HCT116 (cell line): ENCODE results near the gene RAPH1. TPM values are rescaled to one million over a fixed set of nuclear protein-coding genes. Genes with fewer than 3 reads are reported as not detected.

Experiments
- ATAC-seq: fragments of 200-7000 bp; cut with Tn5 transposase; 2 replicates; pipeline ENCODE4 v1.9.1; 2020; ENCODE audit warnings: mild to moderate bottlenecking, moderate library complexity
- BruUV-seq: library from RNA; stranded (reverse); fragments of 400-500 nt; replicated peaks from 2 replicates; lab custom pipeline; 2021; lab: Mats Ljungman, UMichigan
- CTCF ChIA-PET: fragments of 300-600 bp; sonication (Branson Sonifier 250); formaldehyde crosslinking; loops from one replicate; lab custom pipeline; 2021; ENCODE audit warnings: antibody characterized with exemption; lab: Charles Lee
- POLR2A ChIA-PET: fragments of 300-600, 350-600 bp; sonication (Branson Sonifier 250); formaldehyde crosslinking; loops from one replicate; lab custom pipeline; 2021; ENCODE audit warnings: antibody characterized with exemption; lab: Charles Lee
- RAD21 ChIA-PET, 2 experiments: fragments of 300-600 bp; sonication (Branson Sonifier 250); formaldehyde crosslinking; loops; one replicate each; lab custom pipeline; 2023; ENCODE audit warnings: low total read pairs in 2 of 2; ENCODE audit not compliant: uncharacterized antibody in 2 of 2, unreplicated experiment in 2 of 2, low non-redundant PET in 1 of 2; lab: Charles Lee
- DNase-seq: peaks from one replicate; pipeline ENCODE4 v3.0.0-alpha.2; 2010; ENCODE audit warnings: low read depth, low spot score
- H2AFZ ChIP-seq: fragments of 200-600 bp; shearing (Covaris generic), sonication (generic); 2 replicates; pipeline ENCODE4 v1.6.1; 2017; ENCODE audit warnings: low read depth, mixed run types, mixed read lengths, antibody characterized with exemption, low read length; ENCODE audit not compliant: poor library complexity, severe bottlenecking
- H3K27ac ChIP-seq: 2 replicates; pipeline ENCODE4 v1.5.1; 2012; ENCODE audit warnings: low read depth, low read length
- H3K27me3 ChIP-seq: fragments of 200-600 bp; sonication (generic); 2 replicates; pipeline ENCODE4 v1.6.1; 2016; ENCODE audit warnings: mixed run types, low read length, mixed read lengths; ENCODE audit not compliant: insufficient read depth
- H3K36me3 ChIP-seq, 2 experiments: fragments of 200-500 bp in 1 of 2; fragments of 200-600 bp in 1 of 2; sonication (Bioruptor generic) in 1 of 2; sonication (generic) in 1 of 2; 2 replicates each; pipeline versions ENCODE4 v1.5.1 to v1.6.1; 2014 to 2016; ENCODE audit warnings: low read length in 2 of 2, inconsistent platforms in 1 of 2, mixed read lengths in 1 of 2, mixed run types in 1 of 2; ENCODE audit not compliant: insufficient read depth in 2 of 2, control insufficient read depth in 1 of 2
- H3K4me1 ChIP-seq, 2 experiments: fragments of 200-600 bp in 1 of 2; sonication (generic) in 1 of 2; 2 replicates each; pipeline versions ENCODE4 v1.5.1 to v1.6.1; 2012 to 2017; ENCODE audit warnings: low read length in 2 of 2, inconsistent platforms in 1 of 2, mild to moderate bottlenecking in 1 of 2, mixed read lengths in 1 of 2, mixed run types in 1 of 2, moderate library complexity in 1 of 2; ENCODE audit not compliant: insufficient read depth in 2 of 2, control insufficient read depth in 1 of 2
- H3K4me2 ChIP-seq: fragments of 200-600 bp; sonication (generic); 2 replicates; pipeline ENCODE4 v1.6.1; 2017; ENCODE audit warnings: mixed run types, low read length, mixed read lengths
- H3K4me3 ChIP-seq, 2 experiments: fragments of 200-600 bp in 1 of 2; sonication (generic) in 1 of 2; replicated peaks in 1 of 2; 2 replicates each; pipeline ENCODE4 v1.5.1; 2011 to 2016; ENCODE audit warnings: low read length in 2 of 2, control low read depth in 1 of 2, low read depth in 1 of 2, mild to moderate bottlenecking in 1 of 2, mixed read lengths in 1 of 2, mixed run types in 1 of 2
- H3K79me2 ChIP-seq: fragments of 200-600 bp; sonication (generic); 2 replicates; pipeline ENCODE4 v1.6.1; 2017; ENCODE audit warnings: mild to moderate bottlenecking, mixed run types, low read length, moderate library complexity, mixed read lengths; ENCODE audit not compliant: insufficient read depth
- H3K9ac ChIP-seq: fragments of 200-600 bp; sonication (generic); 2 replicates; pipeline ENCODE4 v1.6.1; 2016; ENCODE audit warnings: low read length, mixed read lengths
- H3K9me2 ChIP-seq: fragments of 200-600 bp; sonication (generic), shearing (Covaris generic); 2 replicates; pipeline ENCODE4 v1.6.1; 2017; ENCODE audit warnings: mixed run types, mild to moderate bottlenecking, moderate library complexity; ENCODE audit not compliant: insufficient read depth
- H3K9me3 ChIP-seq, 2 experiments: fragments of 200-500 bp in 1 of 2; fragments of 200-600 bp in 1 of 2; sonication (Bioruptor generic) in 1 of 2; sonication (generic) in 1 of 2; 2 replicates each; pipeline ENCODE4 v1.6.1; 2014 to 2017; ENCODE audit warnings: low read length in 2 of 2, mixed read lengths in 2 of 2, inconsistent platforms in 1 of 2, low read depth in 1 of 2, mild to moderate bottlenecking in 1 of 2, mixed run types in 1 of 2, moderate library complexity in 1 of 2; ENCODE audit not compliant: control insufficient read depth in 1 of 2, insufficient read depth in 1 of 2
- H4K20me1 ChIP-seq: fragments of 200-600 bp; sonication (generic), shearing (Covaris generic); 2 replicates; pipeline ENCODE4 v1.6.1; 2017; ENCODE audit warnings: mixed run types, mild to moderate bottlenecking, moderate library complexity; ENCODE audit not compliant: insufficient read depth
- CBX3 ChIP-seq: IDR thresholded peaks from 2 replicates; pipeline ENCODE4 v1.6.1; 2012; ENCODE audit warnings: low read depth
- CEBPB ChIP-seq: IDR thresholded peaks from 2 replicates; pipeline ENCODE4 v1.6.1; 2012; ENCODE audit warnings: low read depth
- ELF1 ChIP-seq: IDR thresholded peaks from 2 replicates; pipeline ENCODE4 v1.6.1; 2012; ENCODE audit warnings: low read depth, borderline replicate concordance
- EZH2 ChIP-seq: fragments of 200-600 bp; sonication (generic); IDR thresholded peaks from 2 replicates; pipeline ENCODE4 v1.6.1; 2017; ENCODE audit warnings: antibody characterized with exemption, mixed run types
- JUND ChIP-seq: IDR thresholded peaks from 2 replicates; pipeline ENCODE4 v1.6.1; 2012
- POLR2A ChIP-seq: IDR thresholded peaks from 2 replicates; pipeline ENCODE4 v1.7.0; 2011; ENCODE audit warnings: borderline replicate concordance; ENCODE audit not compliant: insufficient read depth, insufficient read length; ENCODE audit errors: extremely low read depth
- RAD21 ChIP-seq: IDR thresholded peaks from 2 replicates; pipeline ENCODE4 v1.6.1; 2012; ENCODE audit warnings: low read depth, mild to moderate bottlenecking
- SP1 ChIP-seq: IDR thresholded peaks from 2 replicates; pipeline ENCODE4 v1.6.1; 2012; ENCODE audit warnings: low read depth
- SRF ChIP-seq: IDR thresholded peaks from 2 replicates; pipeline ENCODE4 v1.6.1; 2012; ENCODE audit warnings: low read depth
- TCF7L2 ChIP-seq: IDR thresholded peaks from 2 replicates; pipeline ENCODE4 v1.7.0; 2011; ENCODE audit warnings: borderline replicate concordance, inconsistent platforms; ENCODE audit not compliant: insufficient read depth, insufficient read length; ENCODE audit errors: extremely low read depth
- ZNF274 ChIP-seq: fragments of 200-500 bp; sonication (Bioruptor generic); IDR thresholded peaks from 2 replicates; pipeline ENCODE4 v1.6.1; 2014; ENCODE audit warnings: mild to moderate bottlenecking, low read depth, low read length, inconsistent platforms
- intact Hi-C: fragments of 100-400 bp; cut with micrococcal nuclease; formaldehyde crosslinking; loops from 2 replicates; pipeline ENCODE4 v1.10.0; 2022
- total RNA-seq: library from RNA; stranded (reverse); gene quantifications from one replicate; pipeline ENCODE4 v1.2.1, GENCODE V29; 2021; ENCODE audit not compliant: unreplicated experiment
- TF ChIP-seq, protein P1 (sequence below): IDR thresholded peaks from 2 replicates; pipeline ENCODE4 v1.6.1; 2012; ENCODE audit warnings: low read depth
- TF ChIP-seq, protein P2 (sequence below): IDR thresholded peaks from 2 replicates; pipeline ENCODE4 v1.6.1; 2011; ENCODE audit warnings: mild to moderate bottlenecking, low read length, moderate library complexity; ENCODE audit not compliant: insufficient replicate concordance; ENCODE audit errors: extremely low read depth
- TF ChIP-seq, protein P3 (sequence below): IDR thresholded peaks from 2 replicates; pipeline ENCODE4 v1.6.1; 2012

Gene RAPH1
- total RNA-seq, 1 experiment from 2014 or later, result 22.3 TPM

DNA sequence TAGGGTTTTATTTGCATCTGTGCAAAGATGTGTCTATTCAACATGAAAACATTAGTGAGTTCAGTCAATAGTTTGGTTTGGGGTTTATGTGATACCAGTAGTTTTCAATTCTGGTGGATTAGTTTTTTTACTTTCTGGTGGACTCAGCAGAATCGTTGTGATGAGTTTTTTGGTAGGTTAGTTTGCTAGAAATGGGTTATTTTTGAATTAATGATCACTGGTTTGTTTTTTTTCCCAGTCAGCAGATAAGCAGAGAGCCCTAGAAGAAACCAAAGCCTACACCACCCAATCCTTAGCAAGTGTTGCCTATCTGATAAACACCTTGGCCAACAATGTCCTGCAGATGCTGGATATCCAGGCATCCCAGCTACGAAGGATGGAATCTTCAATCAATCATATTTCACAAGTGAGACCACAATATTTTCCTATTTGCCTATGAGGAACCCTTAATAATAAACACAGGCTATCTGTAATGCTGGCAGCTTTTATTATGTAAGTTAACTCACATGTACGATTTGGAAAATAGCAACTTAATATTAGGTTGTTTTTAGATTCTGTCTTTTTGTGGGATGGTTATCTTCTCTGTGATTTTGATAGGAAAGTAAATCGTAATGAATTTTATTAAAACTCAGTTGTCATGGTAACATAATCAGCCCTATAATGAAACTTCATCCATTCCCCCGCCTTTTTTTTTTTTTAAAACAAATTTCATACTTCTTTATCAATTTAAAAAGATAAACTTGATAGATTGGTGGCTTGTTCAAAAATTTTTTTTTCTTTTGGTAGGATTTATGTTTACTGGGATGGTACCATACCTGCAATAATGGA, 168.2 kb downstream of the RAPH1 start:
- CTCF ChIA-PET, result no interaction called here
- Histone ChIP-seq H2AFZ (no peak overlapping the region), H3K4me2 (no peak overlapping the region)

More for the DNA sequence above, 168.2 kb downstream of the RAPH1 start:
- H3K9ac ChIP-seq, result no peak overlapping the region
- no peak overlapping the region for H3K4me3 ChIP-seq
- intact Hi-C loops, result no loop called here
- ATAC-seq, result no peak
- BruUV-seq, result no TSS peak
- no peaks in the 10 kb centered on the region for H3K9me2 ChIP-seq
- H3K27me3 ChIP-seq, result no peaks in the 10 kb centered on the region
- H4K20me1 ChIP-seq, result peaks cover 3% of the 10 kb centered on the region; the same call in 1 of the 2 replicates
- H3K27ac ChIP-seq, result no peak overlapping the region
- TF ChIP-seq EZH2 (no peak), RAD21 (no peak), SP1 (no peak), ELF1 (no peak), TCF7L2 (no peak), CBX3 (no peak), CEBPB (no peak), POLR2A (no peak), JUND (no peak), ZNF274 (no peak), SRF (no peak)
- TF ChIP-seq, protein P1, sequence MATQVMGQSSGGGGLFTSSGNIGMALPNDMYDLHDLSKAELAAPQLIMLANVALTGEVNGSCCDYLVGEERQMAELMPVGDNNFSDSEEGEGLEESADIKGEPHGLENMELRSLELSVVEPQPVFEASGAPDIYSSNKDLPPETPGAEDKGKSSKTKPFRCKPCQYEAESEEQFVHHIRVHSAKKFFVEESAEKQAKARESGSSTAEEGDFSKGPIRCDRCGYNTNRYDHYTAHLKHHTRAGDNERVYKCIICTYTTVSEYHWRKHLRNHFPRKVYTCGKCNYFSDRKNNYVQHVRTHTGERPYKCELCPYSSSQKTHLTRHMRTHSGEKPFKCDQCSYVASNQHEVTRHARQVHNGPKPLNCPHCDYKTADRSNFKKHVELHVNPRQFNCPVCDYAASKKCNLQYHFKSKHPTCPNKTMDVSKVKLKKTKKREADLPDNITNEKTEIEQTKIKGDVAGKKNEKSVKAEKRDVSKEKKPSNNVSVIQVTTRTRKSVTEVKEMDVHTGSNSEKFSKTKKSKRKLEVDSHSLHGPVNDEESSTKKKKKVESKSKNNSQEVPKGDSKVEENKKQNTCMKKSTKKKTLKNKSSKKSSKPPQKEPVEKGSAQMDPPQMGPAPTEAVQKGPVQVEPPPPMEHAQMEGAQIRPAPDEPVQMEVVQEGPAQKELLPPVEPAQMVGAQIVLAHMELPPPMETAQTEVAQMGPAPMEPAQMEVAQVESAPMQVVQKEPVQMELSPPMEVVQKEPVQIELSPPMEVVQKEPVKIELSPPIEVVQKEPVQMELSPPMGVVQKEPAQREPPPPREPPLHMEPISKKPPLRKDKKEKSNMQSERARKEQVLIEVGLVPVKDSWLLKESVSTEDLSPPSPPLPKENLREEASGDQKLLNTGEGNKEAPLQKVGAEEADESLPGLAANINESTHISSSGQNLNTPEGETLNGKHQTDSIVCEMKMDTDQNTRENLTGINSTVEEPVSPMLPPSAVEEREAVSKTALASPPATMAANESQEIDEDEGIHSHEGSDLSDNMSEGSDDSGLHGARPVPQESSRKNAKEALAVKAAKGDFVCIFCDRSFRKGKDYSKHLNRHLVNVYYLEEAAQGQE, result no peak
- TF ChIP-seq, protein P2, sequence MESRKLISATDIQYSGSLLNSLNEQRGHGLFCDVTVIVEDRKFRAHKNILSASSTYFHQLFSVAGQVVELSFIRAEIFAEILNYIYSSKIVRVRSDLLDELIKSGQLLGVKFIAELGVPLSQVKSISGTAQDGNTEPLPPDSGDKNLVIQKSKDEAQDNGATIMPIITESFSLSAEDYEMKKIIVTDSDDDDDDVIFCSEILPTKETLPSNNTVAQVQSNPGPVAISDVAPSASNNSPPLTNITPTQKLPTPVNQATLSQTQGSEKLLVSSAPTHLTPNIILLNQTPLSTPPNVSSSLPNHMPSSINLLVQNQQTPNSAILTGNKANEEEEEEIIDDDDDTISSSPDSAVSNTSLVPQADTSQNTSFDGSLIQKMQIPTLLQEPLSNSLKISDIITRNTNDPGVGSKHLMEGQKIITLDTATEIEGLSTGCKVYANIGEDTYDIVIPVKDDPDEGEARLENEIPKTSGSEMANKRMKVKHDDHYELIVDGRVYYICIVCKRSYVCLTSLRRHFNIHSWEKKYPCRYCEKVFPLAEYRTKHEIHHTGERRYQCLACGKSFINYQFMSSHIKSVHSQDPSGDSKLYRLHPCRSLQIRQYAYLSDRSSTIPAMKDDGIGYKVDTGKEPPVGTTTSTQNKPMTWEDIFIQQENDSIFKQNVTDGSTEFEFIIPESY, result no peak
- TF ChIP-seq, protein P3, sequence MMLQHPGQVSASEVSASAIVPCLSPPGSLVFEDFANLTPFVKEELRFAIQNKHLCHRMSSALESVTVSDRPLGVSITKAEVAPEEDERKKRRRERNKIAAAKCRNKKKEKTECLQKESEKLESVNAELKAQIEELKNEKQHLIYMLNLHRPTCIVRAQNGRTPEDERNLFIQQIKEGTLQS, result no peak
- H3K4me1 ChIP-seq, result no peaks in the 10 kb centered on the region
- ChIA-PET RAD21 (no interaction called here), POLR2A (no interaction called here)
- H3K36me3 ChIP-seq, result no peaks in the 10 kb centered on the region; a peak in 1 of 4 replicates
- no peaks in the 10 kb centered on the region for H3K9me3 ChIP-seq
- H3K79me2 ChIP-seq, result peaks cover 34% of the 10 kb centered on the region; the same call in 1 of the 2 replicates
- no peak for DNase-seq
